Keratinocyte (primary cell): ENCODE results near the gene F11R.

Source experiments
- CTCF ChIP-seq, 3 experiments: IDR thresholded peaks in 1 of 3; conservative IDR thresholded peaks in 1 of 3; optimal IDR thresholded peaks in 1 of 3; 2 replicates in 2 of 3; 3 replicates in 1 of 3; pipeline versions ENCODE3 to v1.5.1; 2011; ENCODE audit warnings: low read length in 3 of 3, mild to moderate bottlenecking in 3 of 3, moderate library complexity in 2 of 3, control low read depth in 1 of 3, inconsistent platforms in 1 of 3; ENCODE audit not compliant: insufficient read depth in 2 of 3; ENCODE audit errors: extremely low read depth in 1 of 3
- EZH2 ChIP-seq: IDR thresholded peaks from one replicate; pipeline ENCODE4 v1.6.1; 2012; ENCODE audit warnings: inconsistent platforms, mild to moderate bottlenecking, low read length, moderate library complexity

GRCh38 chr1:160971618-160972056 is 49.3 kb downstream of the F11R start:
- TF ChIP-seq EZH2 = no peak
- TF ChIP-seq CTCF (optimal IDR thresholded peaks at IDR 0.05 in 1 of 3, IDR thresholded peaks at IDR 0.05 in 1 of 3, conservative IDR thresholded peaks at IDR 0.05 in 1 of 3; ENCODE audit: extremely low read depth in 1 of 3, insufficient read depth in 2 of 3, low read length in 3 of 3) = no peak
